ENCODE measurements around the gene DYNLT4. TPM values are rescaled to one million over a fixed set of nuclear protein-coding genes. Genes with fewer than 3 reads are reported as not detected.

The DYNLT4 gene
- total and polyA plus RNA-seq, 2 of the 13 experiments (the other 11 are each of a cell fraction or from before 2014, with no cell fraction given): 0.77 TPM; not detected in 1

DNA sequence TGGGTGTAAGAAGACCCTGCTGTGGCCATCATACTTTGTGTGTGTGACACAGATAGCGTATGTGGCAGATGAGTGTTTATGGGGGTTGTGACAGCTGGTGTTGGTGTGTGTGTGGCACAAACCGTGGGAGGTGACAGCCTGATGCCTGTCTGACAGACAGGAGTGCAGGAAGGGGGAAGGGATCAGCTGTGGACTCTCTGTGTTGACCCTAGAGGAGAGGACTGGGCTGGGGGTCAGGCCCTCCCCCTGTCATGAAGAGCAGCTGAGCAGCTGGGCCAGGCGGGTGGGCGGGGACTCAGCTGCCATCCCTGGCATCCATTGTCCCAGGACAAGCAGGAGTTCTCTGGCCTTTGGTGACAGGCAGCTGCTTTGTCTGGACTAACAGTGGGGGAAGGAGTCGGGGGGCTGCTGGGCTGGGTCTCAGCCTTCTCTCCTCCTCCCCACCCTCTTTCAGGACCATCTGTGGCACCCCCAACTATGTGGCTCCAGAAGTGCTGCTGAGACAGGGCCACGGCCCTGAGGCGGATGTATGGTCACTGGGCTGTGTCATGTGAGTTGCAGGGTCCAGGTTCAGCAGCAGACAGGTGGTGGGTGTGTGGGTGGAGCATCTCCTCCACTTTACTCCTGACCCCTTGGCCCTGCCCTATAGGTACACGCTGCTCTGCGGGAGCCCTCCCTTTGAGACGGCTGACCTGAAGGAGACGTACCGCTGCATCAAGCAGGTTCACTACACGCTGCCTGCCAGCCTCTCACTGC lies 4.7 kb downstream of the DYNLT4 start (continued):
- TF ChIP-seq ZNF597 (CRISPR knock-in tag; IDR thresholded peaks at IDR 0.05) (no peak), REST (IDR thresholded peaks at IDR 0.05; ENCODE audit: borderline replicate concordance in 1 of 2, low read depth in 1 of 2, low read length in 2 of 2) (no peak), SAP130 (CRISPR knock-in tag; IDR thresholded peaks at IDR 0.05; ENCODE audit: low read depth) (peak; percentile 68), MAFG (CRISPR knock-in tag; IDR thresholded peaks at IDR 0.05) (no peak), HHEX (CRISPR knock-in tag; IDR thresholded peaks at IDR 0.05) (no peak), GATAD1 (CRISPR knock-in tag; IDR thresholded peaks at IDR 0.05) (no peak), MAFF (IDR thresholded peaks at IDR 0.05; ENCODE audit: low read depth, low read length) (no peak), ZNF101 (CRISPR knock-in tag; IDR thresholded peaks at IDR 0.05; ENCODE audit: borderline replicate concordance, low read depth) (no peak), ZFP41 (CRISPR knock-in tag; IDR thresholded peaks at IDR 0.05; ENCODE audit: borderline replicate concordance) (no peak)
- TF ChIP-seq, protein P1, sequence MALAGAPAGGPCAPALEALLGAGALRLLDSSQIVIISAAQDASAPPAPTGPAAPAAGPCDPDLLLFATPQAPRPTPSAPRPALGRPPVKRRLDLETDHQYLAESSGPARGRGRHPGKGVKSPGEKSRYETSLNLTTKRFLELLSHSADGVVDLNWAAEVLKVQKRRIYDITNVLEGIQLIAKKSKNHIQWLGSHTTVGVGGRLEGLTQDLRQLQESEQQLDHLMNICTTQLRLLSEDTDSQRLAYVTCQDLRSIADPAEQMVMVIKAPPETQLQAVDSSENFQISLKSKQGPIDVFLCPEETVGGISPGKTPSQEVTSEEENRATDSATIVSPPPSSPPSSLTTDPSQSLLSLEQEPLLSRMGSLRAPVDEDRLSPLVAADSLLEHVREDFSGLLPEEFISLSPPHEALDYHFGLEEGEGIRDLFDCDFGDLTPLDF (CRISPR knock-in tag; IDR thresholded peaks at IDR 0.05): no peak
- TF ChIP-seq, protein P2, sequence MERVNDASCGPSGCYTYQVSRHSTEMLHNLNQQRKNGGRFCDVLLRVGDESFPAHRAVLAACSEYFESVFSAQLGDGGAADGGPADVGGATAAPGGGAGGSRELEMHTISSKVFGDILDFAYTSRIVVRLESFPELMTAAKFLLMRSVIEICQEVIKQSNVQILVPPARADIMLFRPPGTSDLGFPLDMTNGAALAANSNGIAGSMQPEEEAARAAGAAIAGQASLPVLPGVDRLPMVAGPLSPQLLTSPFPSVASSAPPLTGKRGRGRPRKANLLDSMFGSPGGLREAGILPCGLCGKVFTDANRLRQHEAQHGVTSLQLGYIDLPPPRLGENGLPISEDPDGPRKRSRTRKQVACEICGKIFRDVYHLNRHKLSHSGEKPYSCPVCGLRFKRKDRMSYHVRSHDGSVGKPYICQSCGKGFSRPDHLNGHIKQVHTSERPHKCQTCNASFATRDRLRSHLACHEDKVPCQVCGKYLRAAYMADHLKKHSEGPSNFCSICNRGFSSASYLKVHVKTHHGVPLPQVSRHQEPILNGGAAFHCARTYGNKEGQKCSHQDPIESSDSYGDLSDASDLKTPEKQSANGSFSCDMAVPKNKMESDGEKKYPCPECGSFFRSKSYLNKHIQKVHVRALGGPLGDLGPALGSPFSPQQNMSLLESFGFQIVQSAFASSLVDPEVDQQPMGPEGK (CRISPR knock-in tag; IDR thresholded peaks at IDR 0.05): 0 out of 2 replicates have a peak, but pooled peaks have one; percentile 43
